Heart right ventricle (tissue), 16 donors: ENCODE measurements around the gene WDR54. TPM values are rescaled to one million over a fixed set of nuclear protein-coding genes. Genes with fewer than 3 reads are reported as not detected.

ENCODE experiments used
- ATAC-seq, 8 donors: fragments of 200-7000 bp; cut with Tn5 transposase; one replicate each; pipeline ENCODE4 v1.9.1; 2020; ENCODE audit warnings: mild to moderate bottlenecking in 8 of 8, moderate library complexity in 8 of 8, moderate number of reproducible peaks in 1 of 8
- DNase-seq, 2 donors: peaks; one replicate each; pipeline ENCODE4 v3.0.0-alpha.2; 2020
- H3K27ac ChIP-seq, 10 donors: fragments of 200-600 bp; sonication (generic) in 2 of 10; one replicate each; pipeline versions ENCODE4 v1.5.0 to v1.8.0; 2020 to 2022; ENCODE audit warnings: mild to moderate bottlenecking in 3 of 10
- H3K27me3 ChIP-seq, 7 donors: fragments of 200-600 bp; one replicate each; pipeline ENCODE4 v1.8.0; 2021 to 2022; ENCODE audit warnings: mild to moderate bottlenecking in 2 of 7
- H3K36me3 ChIP-seq, 9 donors: fragments of 200-600 bp; sonication (generic) in 1 of 9; one replicate each; pipeline versions ENCODE4 v1.5.0 to v1.8.0; 2020 to 2022; ENCODE audit warnings: mild to moderate bottlenecking in 2 of 9
- H3K4me1 ChIP-seq, 9 donors: fragments of 200-600 bp; sonication (generic) in 1 of 9; one replicate each; pipeline versions ENCODE4 v1.5.0 to v1.8.0; 2020 to 2022; ENCODE audit warnings: mild to moderate bottlenecking in 4 of 9
- H3K4me3 ChIP-seq, 10 donors: fragments of 200-600 bp; sonication (generic) in 2 of 10; one replicate each; pipeline versions ENCODE4 v1.5.0 to v1.8.0; 2020 to 2022; ENCODE audit warnings: mild to moderate bottlenecking in 7 of 10, moderate library complexity in 2 of 10
- H3K9me3 ChIP-seq, 11 donors: fragments of 200-600 bp in 10 of 11; sonication (generic) in 2 of 11; one replicate each; pipeline versions ENCODE4 v1.5.0 to v1.8.0; 2013 to 2022; ENCODE audit warnings: mild to moderate bottlenecking in 2 of 11, control low read depth in 1 of 11, moderate library complexity in 1 of 11
- CTCF ChIP-seq, 9 donors: fragments of 200-600 bp; sonication (generic) in 2 of 9; IDR thresholded peaks; one replicate each; pipeline versions ENCODE4 v1.5.0 to v1.8.0; 2021 to 2022; ENCODE audit warnings: antibody characterized with exemption in 9 of 9, mild to moderate bottlenecking in 5 of 9, moderate library complexity in 1 of 9
- WGBS, 2 donors: extraction: QIAGEN DNeasy Blood & Tissue Kit; methylation state at CpG; one replicate each; pipeline ENCODE4 v1.1.7; 2013; ENCODE audit warnings: inconsistent platforms in 1 of 2; 5-methylcytosine and 5-hydroxymethylcytosine counted together
- intact Hi-C, 10 donors: fragments of 100-400 bp; cut with DNase I; formaldehyde crosslinking; loops; one replicate each; pipeline versions ENCODE4 v1.11.1 to v1.14.2; 2022
- polyA plus RNA-seq, 2 donors: library from polyadenylated mRNA; stranded (reverse); fragments of 200-250 nt; gene quantifications; one replicate each; pipeline ENCODE4 v1.2.3, GENCODE V29; 2013
- total RNA-seq, 10 donors: library from RNA; stranded (reverse); fragmentation: NEBNext Ultra II Directional in 3 of 10; extraction: Animal tissue kit (Norgen Biotek cat#: 25700) in 3 of 10; gene quantifications; one replicate each; pipeline versions ENCODE4 v1.2.1 to v1.2.4, GENCODE V29; 2021 to 2023
- donor health status: Arrhythmogenic right ventricular cardiomyopathy.
- donor health status: ischemic (EF 13 %, LVEDD 7.1; RV severe dilation, severe dysfunction).
- donor health status: healthy with polysubstance abuse.
- donor health status: DM: no; HTN: yes; CAD: no.
- donor health status: DM: no; HTN: no; CAD: no.
- donor health status: ischemic (EF 25% LVEDD 6.9; RV normal size, moderate dysfunction).
- donor health status: ischemic (EF 25% LVEDD 5.7; RV mildly dilated, moderate dysfunction).
- donor health status: healthy.
- donor health status: DM: yes; HTN: yes; CAD: no.
- donor health status: Ischemic cardiomyopathy.
- donor health status: ischemic (EF 35%, LVEDD 5.7; RV mildly dilated, moderate dysfunction).
- donor health status: nonischemic (EF 11% LVEDD 7.7; RV severe dilation, severe dysfunction).
- donor health status: DM: yes; HTN: yes; CAD: no.
- donor health status: PGD.
- donor health status: ischemic (EF 29% LVEDD 5.4; RV normal size, mild dysfunction).
- donor health status: nonischemic (EF 23%, LVEDD 6.1; RV moderate dilation, normal function).

WDR54 gene
- total and polyA plus RNA-seq, 12 donors: 1.1 to 8.7 (median 2.7) TPM

GRCh38 chr2:74444498-74445318, 23.2 kb downstream of the WDR54 start:
- no peak for DNase-seq
- Histone ChIP-seq H3K27me3 (peaks cover 0 to 36% (median 0%) of the 10 kb centered on the region in 7 donors), H3K4me3 (no peak overlapping the region), H3K27ac (peak overlapping the region in 1 of 10 donors; percentile 8), H3K36me3 (no peaks in the 10 kb centered on the region), H3K9me3 (no peaks in the 10 kb centered on the region), H3K4me1 (peaks cover 3 to 38% (median 26%) of the 10 kb centered on the region in 9 donors)
- no peak for ATAC-seq
- no peak for TF ChIP-seq CTCF (IDR thresholded peaks at IDR 0.05)
- 40 to 55% methylated on average over 5 of the region's 5 CpGs for WGBS, 2 donors
- intact Hi-C loops: no loop called here

DNA sequence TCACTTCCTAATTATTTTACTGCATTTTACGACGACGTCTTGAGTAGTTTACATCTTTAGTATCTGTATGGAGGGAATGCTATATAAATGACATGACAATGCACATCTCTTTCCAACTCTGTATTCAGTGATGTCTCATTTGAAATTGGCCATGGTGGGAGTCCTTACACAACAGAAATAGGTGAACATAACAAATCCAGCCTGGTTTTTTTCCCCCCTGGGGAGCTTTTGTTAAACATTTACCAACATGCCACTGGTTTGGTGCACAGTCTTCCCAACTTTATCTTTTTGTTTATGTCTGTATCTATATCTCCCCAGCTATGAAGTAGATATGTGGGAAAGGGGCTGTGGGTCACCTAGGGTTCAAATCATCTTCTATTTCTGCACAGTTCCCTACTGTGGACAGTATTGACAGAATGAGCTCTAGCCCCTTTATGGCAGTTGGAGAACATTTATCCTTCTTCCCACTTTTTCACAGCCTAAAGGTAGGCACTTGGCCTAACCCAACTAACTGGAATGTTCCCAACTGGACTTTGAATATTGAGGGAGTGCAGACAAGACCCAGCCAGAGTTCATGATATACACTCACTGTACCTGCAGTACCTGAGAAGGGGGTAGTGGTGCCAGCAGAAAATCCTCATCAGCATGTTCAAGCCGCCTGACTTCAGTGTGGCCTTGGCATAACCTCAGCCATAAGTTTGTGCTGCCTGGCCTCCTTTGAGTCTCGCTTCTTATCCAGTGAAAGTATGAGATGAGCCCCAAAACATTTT, 25.9 kb downstream of the WDR54 start:
- Histone ChIP-seq H3K4me1 (peaks cover 0 to 11% (median under 1%) of the 10 kb centered on the region in 9 donors), H3K27me3 (peaks cover 0 to 9% (median 0%) of the 10 kb centered on the region in 7 donors), H3K9me3 (no peaks in the 10 kb centered on the region), H3K27ac (no peak overlapping the region), H3K36me3 (no peaks in the 10 kb centered on the region), H3K4me3 (no peak overlapping the region)
- ATAC-seq (no peak), DNase-seq (no peak)
- intact Hi-C loops: no loop called here
- no peak for TF ChIP-seq CTCF (IDR thresholded peaks at IDR 0.05)
- WGBS, 2 donors: 88 to 93% methylated on average over 5 of the region's 5 CpGs

DNA sequence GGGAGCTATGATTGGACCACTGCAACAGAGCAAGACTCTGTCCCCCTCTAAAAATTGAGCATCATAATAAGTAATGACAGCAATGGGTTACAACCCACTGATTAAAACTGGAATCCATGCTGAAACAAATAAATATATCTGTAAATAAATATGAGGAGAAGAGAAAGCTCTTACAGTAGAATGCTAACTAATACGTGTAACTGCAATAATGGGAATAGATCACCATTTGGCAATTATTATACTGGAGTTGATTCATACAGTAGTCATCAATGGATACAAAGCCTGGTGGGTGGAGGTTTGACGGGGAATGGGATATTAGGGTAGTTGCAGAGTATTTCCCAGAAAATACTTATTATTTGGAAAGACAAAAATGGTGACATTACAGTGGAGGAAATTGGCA, 27.2 kb downstream of the WDR54 start:
- 79 to 81% methylated on average over 2 of the region's 2 CpGs for WGBS, 2 donors
- H3K27me3 ChIP-seq: no peaks in the 10 kb centered on the region
- H3K9me3 ChIP-seq: no peaks in the 10 kb centered on the region
- intact Hi-C loops: no loop called here
- TF ChIP-seq CTCF (IDR thresholded peaks at IDR 0.05): no peak
- ATAC-seq (no peak), DNase-seq (no peak)
- peaks cover 0 to 10% (median 0%) of the 10 kb centered on the region in 9 donors for H3K4me1 ChIP-seq
- no peak overlapping the region for H3K4me3 ChIP-seq
- no peaks in the 10 kb centered on the region for H3K36me3 ChIP-seq
- H3K27ac ChIP-seq: no peak overlapping the region

- Histone ChIP-seq H3K4me1 (peaks cover 5 to 11% (median 6%) of the 10 kb centered on the region in 9 donors), H3K36me3 (no peaks in the 10 kb centered on the region), H3K4me3 (no peak overlapping the region), H3K27ac (no peak overlapping the region), H3K27me3 (no peaks in the 10 kb centered on the region), H3K9me3 (no peaks in the 10 kb centered on the region)
- DNase-seq (no peak), ATAC-seq (no peak)
- 67 to 73% methylated on average over 3 of the region's 3 CpGs for WGBS, 2 donors
- no peak for TF ChIP-seq CTCF (IDR thresholded peaks at IDR 0.05)
- intact Hi-C loops: no loop called here
Observed at GRCh38 chr2:74450570-74451190, 29.1 kb downstream of the WDR54 start.
